ENCODE data around the gene GPC5.

- TF ChIP-seq CTCF (conservative IDR thresholded peaks at IDR 0.05; ENCODE audit: low read length) = no peak
- TF ChIP-seq EZH2phosphoT487 (IDR thresholded peaks at IDR 0.05; ENCODE audit: borderline replicate concordance, low read depth, low read length) = no peak
Measured at GRCh38 chr13:91571681-91572080, 173.3 kb downstream of the GPC5 start.

Measured in OCI-LY7 (cell line).